ENCODE results near the gene KIF12.

- TF ChIP-seq CTCF (optimal IDR thresholded peaks at IDR 0.05 in 1 of 3, IDR thresholded peaks at IDR 0.05 in 1 of 3, conservative IDR thresholded peaks at IDR 0.05 in 1 of 3; ENCODE audit: extremely low read depth in 1 of 3, insufficient read depth in 2 of 3, low read length in 3 of 3) (no peak), EZH2 (IDR thresholded peaks at IDR 0.05; ENCODE audit: low read length) (no peak)
Measured at GRCh38 chr9:114054191-114054690, 44.9 kb downstream of the KIF12 start.

Measured in keratinocyte (primary cell).